ENCODE measurements around the gene CLEC4C.
"Not testable (repeated sequence)": the region's sequence is repeated elsewhere in the genome, so short reads cannot be mapped to it uniquely, and the experiment has no call there.

CLEC4C gene, protein sequence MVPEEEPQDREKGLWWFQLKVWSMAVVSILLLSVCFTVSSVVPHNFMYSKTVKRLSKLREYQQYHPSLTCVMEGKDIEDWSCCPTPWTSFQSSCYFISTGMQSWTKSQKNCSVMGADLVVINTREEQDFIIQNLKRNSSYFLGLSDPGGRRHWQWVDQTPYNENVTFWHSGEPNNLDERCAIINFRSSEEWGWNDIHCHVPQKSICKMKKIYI

DNA sequence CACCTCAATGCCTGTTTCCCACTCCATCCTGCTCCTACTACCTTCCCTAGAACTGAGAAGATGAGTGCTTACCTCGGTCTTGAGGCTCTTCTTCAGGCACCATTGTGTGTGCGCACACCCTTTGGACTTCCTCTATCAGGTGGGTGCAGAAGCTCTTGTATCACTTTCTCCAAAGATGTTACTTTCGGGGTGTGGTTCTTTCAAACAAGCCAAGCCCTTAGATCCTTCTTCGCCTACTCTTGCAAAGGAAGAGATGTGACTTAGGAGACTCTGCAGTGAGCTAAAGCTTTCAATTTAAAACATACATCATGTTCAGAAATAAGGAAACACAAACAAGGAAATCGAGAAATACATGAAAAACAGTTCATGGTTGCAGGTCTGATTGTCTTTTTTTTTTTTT lies at the start of gene CLEC4C:
Gene CLEC4C (minus strand): TSS at position 130 of the 400 bp plus-strand sequence. CDS start 27 bp downstream, at position 103.
- Histone ChIP-seq H3K4me3 (ENCODE audit: low read depth, low read length) (no peak within 1 kb of the TSS), H3K9ac (ENCODE audit: low read depth, low read length) (no peak within 1 kb of the TSS), H3K36me3 (ENCODE audit: control insufficient read depth, insufficient read depth, low read length) (no peaks in the 10 kb centered on the region), H3K9me3 (ENCODE audit: control insufficient read depth, insufficient read depth, low read length) (no peaks in the 10 kb centered on the region), H3K27me3 (ENCODE audit: control insufficient read depth, insufficient read depth, low read length) (no peaks in the 10 kb centered on the region), H3K4me1 (ENCODE audit: control insufficient read depth, insufficient read depth, low read length) (no peaks in the 10 kb centered on the region)

DNA sequence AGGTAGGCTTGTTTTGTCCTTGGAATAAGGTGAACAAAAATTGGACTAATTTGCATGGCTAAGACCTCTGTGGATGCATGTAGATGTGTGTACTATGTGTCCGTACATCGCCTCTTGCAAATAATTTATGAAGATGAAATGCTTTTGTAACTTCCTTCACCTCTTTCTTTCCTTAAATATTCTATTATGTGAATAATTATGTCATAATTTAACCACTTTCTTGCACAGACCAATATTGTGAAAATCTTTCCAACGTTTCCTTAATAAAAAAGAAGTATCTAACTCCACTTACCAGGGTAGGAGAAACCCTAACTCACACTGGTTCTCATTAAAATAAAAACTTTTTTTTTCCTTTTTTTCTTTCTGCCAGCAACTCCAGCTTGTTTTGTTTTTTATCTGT lies 46.0 kb upstream of the CLEC4C start:
- H3K9ac ChIP-seq (ENCODE audit: low read depth, low read length), result no peak overlapping the region
- no peak overlapping the region for H3K4me3 ChIP-seq (ENCODE audit: low read depth, low read length)
- H3K27me3 ChIP-seq (ENCODE audit: control insufficient read depth, insufficient read depth, low read length), result no peaks in the 10 kb centered on the region
- H3K9me3 ChIP-seq (ENCODE audit: control insufficient read depth, insufficient read depth, low read length), result no peaks in the 10 kb centered on the region
- peaks cover 13% of the 10 kb centered on the region for H3K4me1 ChIP-seq (ENCODE audit: control insufficient read depth, insufficient read depth, low read length)
- peaks cover 15% of the 10 kb centered on the region for H3K36me3 ChIP-seq (ENCODE audit: control insufficient read depth, insufficient read depth, low read length)

DNA sequence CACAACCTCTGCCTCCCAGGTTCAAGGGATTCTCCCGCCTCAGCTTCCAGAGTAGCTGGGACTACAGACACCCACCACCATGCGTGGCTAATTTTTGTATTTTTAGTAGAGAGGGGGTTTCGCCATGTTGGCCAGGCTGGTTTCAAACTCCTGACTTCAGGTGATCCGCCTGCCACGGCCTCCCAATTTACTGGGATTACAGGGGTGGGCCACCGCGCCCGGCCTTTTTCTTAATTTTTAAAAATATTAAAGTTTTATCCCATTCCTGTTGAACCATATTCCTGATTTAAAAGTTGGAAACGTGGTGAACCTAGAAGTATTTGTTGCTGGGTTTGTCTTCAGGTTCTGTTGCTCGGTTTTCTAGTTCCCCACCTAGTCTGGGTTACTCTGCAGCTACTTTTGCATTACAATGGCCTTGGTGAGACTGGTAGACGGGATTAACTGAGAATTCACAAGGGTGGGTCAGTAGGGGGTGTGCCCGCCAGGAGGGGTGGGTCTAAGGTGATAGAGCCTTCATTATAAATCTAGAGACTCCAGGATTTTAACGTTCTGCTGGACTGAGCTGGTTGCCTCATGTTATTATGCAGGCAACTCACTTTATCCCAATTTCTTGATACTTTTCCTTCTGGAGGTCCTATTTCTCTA lies 41.8 kb upstream of the CLEC4C start, which contains the start of gene NANOG:
Gene NANOG (plus strand): TSS at position 519 of the 645 bp plus-strand sequence. CDS start 213 bp downstream, outside the sequence.
- peak within 1 kb of the TSS; percentile 69 for H3K4me3 ChIP-seq (ENCODE audit: low read depth, low read length)
- peak within 1 kb of the TSS; percentile 2 for H3K9ac ChIP-seq (ENCODE audit: low read depth, low read length)
- not testable (repeated sequence) for H3K36me3 ChIP-seq (ENCODE audit: control insufficient read depth, insufficient read depth, low read length); H3K9me3 ChIP-seq (ENCODE audit: control insufficient read depth, insufficient read depth, low read length); H3K27me3 ChIP-seq (ENCODE audit: control insufficient read depth, insufficient read depth, low read length)
- H3K4me1 ChIP-seq (ENCODE audit: control insufficient read depth, insufficient read depth, low read length), result peaks cover 23% of the 10 kb centered on the region

DNA sequence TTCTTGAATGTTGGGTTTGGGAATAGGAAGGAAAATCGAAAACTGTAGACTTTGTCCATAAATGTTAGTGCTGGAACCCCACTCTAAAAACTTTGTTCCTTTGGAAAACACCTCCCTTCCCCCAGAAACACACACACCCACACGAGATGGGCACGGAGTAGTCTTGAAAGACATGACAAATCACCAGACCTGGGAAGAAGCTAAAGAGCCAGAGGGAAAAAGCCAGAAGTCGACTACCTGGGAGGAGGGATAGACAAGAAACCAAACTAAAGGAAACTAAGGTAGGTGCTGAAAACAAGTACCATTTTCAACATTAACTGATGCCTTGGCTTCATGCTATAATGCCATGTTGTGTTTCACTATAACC lies 41.1 kb upstream of the CLEC4C start:
- Histone ChIP-seq H3K9ac (ENCODE audit: low read depth, low read length) (peak overlapping the region; percentile 2), H3K4me1 (ENCODE audit: control insufficient read depth, insufficient read depth, low read length) (peaks cover 23% of the 10 kb centered on the region), H3K9me3 (ENCODE audit: control insufficient read depth, insufficient read depth, low read length) (no peaks in the 10 kb centered on the region), H3K27me3 (ENCODE audit: control insufficient read depth, insufficient read depth, low read length) (no peaks in the 10 kb centered on the region), H3K4me3 (ENCODE audit: low read depth, low read length) (peak overlapping the region; percentile 39), H3K36me3 (ENCODE audit: control insufficient read depth, insufficient read depth, low read length) (no peaks in the 10 kb centered on the region)

DNA sequence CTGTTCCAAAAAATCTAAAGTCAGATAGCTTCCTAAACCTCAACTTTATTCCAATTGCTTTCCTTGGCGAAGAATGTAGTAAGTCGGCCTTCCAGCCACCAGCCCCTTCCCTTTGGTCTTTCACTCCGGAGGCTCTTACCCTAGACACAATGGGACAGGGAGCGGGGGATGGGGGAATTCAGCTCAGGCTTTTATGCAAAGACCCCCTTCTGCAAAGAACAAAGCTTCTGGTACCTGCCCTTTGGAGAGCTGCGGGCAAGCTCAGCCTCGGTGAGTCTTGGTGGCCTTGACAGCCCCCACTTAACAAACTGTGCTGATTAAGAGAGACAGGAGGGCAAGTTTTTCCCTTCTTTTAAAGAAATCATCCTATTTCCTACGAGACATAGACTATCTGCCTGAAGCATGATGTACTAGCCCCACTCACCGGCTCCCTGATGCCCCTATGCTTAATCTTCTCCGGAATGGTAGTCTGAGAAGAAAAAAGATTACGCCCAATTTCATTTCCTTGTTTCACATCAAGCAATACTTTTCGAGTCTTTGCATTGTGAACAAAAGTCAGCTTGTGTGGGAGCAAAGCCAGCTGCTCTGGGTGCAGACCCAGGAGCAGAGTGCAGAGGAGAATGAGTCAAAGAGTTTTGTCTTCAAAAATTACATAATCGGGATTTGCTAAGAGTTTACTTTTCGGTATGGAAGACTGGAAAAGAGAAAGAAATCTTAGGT lies 40.6 kb upstream of the CLEC4C start:
- Histone ChIP-seq H3K9ac (ENCODE audit: low read depth, low read length) (peak overlapping the region; percentile 2), H3K9me3 (ENCODE audit: control insufficient read depth, insufficient read depth, low read length) (no peaks in the 10 kb centered on the region), H3K4me1 (ENCODE audit: control insufficient read depth, insufficient read depth, low read length) (peaks cover 23% of the 10 kb centered on the region), H3K4me3 (ENCODE audit: low read depth, low read length) (peak overlapping the region; percentile 39), H3K27me3 (ENCODE audit: control insufficient read depth, insufficient read depth, low read length) (no peaks in the 10 kb centered on the region), H3K36me3 (ENCODE audit: control insufficient read depth, insufficient read depth, low read length) (no peaks in the 10 kb centered on the region)

DNA sequence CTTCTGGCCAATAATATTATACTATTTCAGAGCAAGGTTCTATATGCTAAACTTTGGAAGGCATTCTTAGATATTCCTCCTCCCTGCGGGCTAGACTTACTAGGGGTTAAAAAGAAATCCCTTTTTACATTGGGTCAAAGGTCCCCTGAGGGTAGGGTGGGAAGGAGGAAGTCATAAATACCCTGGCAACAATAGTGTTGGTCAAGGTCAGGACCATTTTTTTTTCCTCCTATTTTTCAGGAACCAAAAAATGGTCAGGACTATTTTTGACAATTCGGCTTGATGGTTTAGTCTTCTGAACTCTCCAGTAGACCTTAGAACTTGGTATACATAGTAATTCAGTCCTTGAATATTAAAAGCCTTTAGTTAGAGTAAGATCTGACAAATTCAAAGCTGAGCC lies 37.5 kb upstream of the CLEC4C start:
- no peaks in the 10 kb centered on the region for H3K9me3 ChIP-seq (ENCODE audit: control insufficient read depth, insufficient read depth, low read length)
- no peaks in the 10 kb centered on the region for H3K27me3 ChIP-seq (ENCODE audit: control insufficient read depth, insufficient read depth, low read length)
- H3K36me3 ChIP-seq (ENCODE audit: control insufficient read depth, insufficient read depth, low read length), result no peaks in the 10 kb centered on the region
- H3K9ac ChIP-seq (ENCODE audit: low read depth, low read length), result no peak overlapping the region
- H3K4me1 ChIP-seq (ENCODE audit: control insufficient read depth, insufficient read depth, low read length), result peaks cover 20% of the 10 kb centered on the region
- H3K4me3 ChIP-seq (ENCODE audit: low read depth, low read length), result no peak overlapping the region

DNA sequence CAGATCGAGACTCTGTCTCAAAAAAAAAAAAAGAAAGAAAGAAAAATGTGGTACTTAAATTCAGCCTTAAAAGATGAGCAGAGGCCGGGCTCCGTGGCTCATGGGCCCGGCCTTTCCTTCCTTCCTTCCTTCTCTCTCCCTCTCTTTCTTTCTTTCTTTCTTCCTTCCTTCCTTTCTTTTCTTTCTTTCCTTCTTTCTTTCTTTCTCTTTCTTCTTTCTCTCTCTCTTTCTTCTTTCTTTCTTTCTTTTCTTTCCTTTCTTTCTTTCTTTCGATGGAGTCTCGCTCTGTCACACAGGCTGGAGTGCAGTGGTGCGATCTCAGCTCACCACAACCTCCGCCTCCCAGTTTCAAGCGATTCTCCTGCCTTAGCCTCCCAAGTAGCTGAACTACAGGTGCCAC lies 36.3 kb upstream of the CLEC4C start:
- not testable (repeated sequence) for H3K36me3 ChIP-seq (ENCODE audit: control insufficient read depth, insufficient read depth, low read length); H3K9ac ChIP-seq (ENCODE audit: low read depth, low read length); H3K4me3 ChIP-seq (ENCODE audit: low read depth, low read length); H3K9me3 ChIP-seq (ENCODE audit: control insufficient read depth, insufficient read depth, low read length); H3K27me3 ChIP-seq (ENCODE audit: control insufficient read depth, insufficient read depth, low read length)
- peaks cover 19% of the 10 kb centered on the region for H3K4me1 ChIP-seq (ENCODE audit: control insufficient read depth, insufficient read depth, low read length)

DNA sequence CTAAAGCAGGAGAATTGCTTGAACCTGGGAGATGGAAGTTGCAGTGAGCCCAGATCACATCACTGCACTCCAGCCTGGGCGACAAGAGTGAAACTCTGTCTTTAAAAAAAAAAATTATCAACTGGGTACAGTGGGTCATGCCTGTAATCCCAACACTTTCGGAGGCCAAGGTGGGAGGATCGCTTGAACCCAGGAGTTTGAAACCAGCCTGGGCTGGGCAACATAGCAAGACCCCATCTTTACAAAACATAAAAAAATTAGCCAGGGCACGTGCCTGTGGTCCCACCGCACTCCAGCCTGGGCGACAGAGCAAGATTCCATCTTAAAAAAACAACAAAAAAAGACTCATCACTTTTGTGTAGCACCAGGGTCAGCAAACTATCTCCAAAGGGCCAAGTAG lies 34.9 kb upstream of the CLEC4C start:
- H3K4me1 ChIP-seq (ENCODE audit: control insufficient read depth, insufficient read depth, low read length), result peaks cover 11% of the 10 kb centered on the region
- no peaks in the 10 kb centered on the region for H3K36me3 ChIP-seq (ENCODE audit: control insufficient read depth, insufficient read depth, low read length)
- no peak overlapping the region for H3K4me3 ChIP-seq (ENCODE audit: low read depth, low read length)
- no peaks in the 10 kb centered on the region for H3K27me3 ChIP-seq (ENCODE audit: control insufficient read depth, insufficient read depth, low read length)
- no peaks in the 10 kb centered on the region for H3K9me3 ChIP-seq (ENCODE audit: control insufficient read depth, insufficient read depth, low read length)
- no peak overlapping the region for H3K9ac ChIP-seq (ENCODE audit: low read depth, low read length)

DNA sequence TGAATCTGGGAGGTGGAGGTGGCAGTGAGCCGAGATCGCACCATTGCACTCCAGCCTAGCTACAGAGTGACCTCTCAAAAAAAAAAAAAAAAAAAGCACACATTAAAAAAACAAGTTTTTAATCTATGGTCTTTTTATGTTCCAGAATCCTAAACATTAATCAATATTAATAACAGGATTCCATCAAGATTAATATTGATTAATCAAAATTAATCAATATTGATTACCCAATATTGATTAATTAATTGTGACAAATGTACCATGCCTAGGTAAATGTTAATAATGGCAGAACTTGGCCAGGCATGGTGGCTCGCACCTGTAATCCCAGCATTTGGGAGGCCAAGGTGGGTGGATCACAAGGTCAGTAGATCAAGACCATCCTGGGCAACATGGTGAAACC lies 34.1 kb upstream of the CLEC4C start:
- Histone ChIP-seq H3K4me3 (ENCODE audit: low read depth, low read length) (no peak overlapping the region), H3K4me1 (ENCODE audit: control insufficient read depth, insufficient read depth, low read length) (peaks cover 7% of the 10 kb centered on the region), H3K9ac (ENCODE audit: low read depth, low read length) (no peak overlapping the region), H3K36me3 (ENCODE audit: control insufficient read depth, insufficient read depth, low read length) (no peaks in the 10 kb centered on the region), H3K27me3 (ENCODE audit: control insufficient read depth, insufficient read depth, low read length) (no peaks in the 10 kb centered on the region), H3K9me3 (ENCODE audit: control insufficient read depth, insufficient read depth, low read length) (no peaks in the 10 kb centered on the region)

DNA sequence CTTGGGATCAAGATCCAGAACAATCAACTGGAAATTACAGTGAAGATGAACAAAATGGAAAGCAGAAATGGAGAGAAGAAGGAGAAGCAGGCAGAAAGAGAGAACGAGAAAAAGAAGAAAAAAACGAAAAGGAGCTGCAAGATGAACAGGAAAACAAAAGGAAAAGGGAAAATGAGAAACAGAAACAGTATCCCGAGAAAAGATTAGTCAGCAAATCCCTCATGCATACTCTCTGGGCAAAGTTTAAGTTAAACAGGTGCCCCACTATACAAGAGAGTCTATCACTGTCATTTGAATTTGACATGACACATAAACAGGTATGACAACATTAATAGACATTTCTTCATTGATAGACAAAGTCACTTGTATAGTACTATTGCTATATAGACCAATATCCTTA lies 22.8 kb upstream of the CLEC4C start:
- Histone ChIP-seq H3K9me3 (ENCODE audit: control insufficient read depth, insufficient read depth, low read length) (no peaks in the 10 kb centered on the region), H3K36me3 (ENCODE audit: control insufficient read depth, insufficient read depth, low read length) (no peaks in the 10 kb centered on the region), H3K4me3 (ENCODE audit: low read depth, low read length) (no peak overlapping the region), H3K9ac (ENCODE audit: low read depth, low read length) (no peak overlapping the region), H3K4me1 (ENCODE audit: control insufficient read depth, insufficient read depth, low read length) (no peaks in the 10 kb centered on the region), H3K27me3 (ENCODE audit: control insufficient read depth, insufficient read depth, low read length) (no peaks in the 10 kb centered on the region)

DNA sequence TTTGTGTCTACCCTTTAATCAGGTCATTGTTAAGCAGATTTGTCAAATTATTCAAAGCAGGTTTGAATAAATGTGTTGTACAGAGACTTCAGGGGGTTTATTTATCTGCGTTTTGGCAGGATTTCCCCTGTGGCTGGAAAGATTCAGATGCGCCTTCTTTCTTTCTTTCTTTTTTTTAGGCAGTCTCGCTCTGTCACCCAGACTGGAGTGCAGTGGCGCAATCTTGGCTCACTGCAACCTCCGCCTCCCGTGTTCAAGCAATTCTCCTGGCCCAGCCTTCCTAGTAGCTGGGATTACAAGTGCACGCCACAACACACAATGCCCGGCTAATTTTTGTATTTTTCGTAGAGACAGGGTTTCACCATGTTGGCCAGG lies 11.6 kb upstream of the CLEC4C start:
- Histone ChIP-seq H3K27me3 (ENCODE audit: control insufficient read depth, insufficient read depth, low read length) (no peaks in the 10 kb centered on the region), H3K9ac (ENCODE audit: low read depth, low read length) (no peak overlapping the region), H3K9me3 (ENCODE audit: control insufficient read depth, insufficient read depth, low read length) (no peaks in the 10 kb centered on the region), H3K4me1 (ENCODE audit: control insufficient read depth, insufficient read depth, low read length) (peaks cover 10% of the 10 kb centered on the region), H3K36me3 (ENCODE audit: control insufficient read depth, insufficient read depth, low read length) (no peaks in the 10 kb centered on the region), H3K4me3 (ENCODE audit: low read depth, low read length) (no peak overlapping the region)

DNA sequence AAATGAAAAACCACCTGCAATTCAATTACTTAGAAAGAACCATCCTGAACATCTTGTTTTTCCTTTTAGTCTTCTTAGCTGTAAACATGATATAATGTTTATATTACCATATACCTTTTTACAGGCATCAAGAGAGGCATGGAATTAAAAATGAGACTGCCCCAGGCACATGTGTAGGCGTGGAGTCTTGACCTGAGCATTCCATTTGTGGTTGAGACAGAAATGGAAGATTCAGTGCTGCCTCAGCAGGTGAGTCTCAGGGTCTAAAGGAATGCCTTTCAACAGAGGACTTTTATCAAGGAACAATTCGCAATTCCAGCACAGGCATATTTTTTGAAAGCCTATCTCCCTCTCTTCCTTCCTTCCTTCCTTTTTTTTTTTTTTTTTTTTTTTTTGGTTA lies 9.8 kb upstream of the CLEC4C start:
- H3K4me3 ChIP-seq (ENCODE audit: low read depth, low read length), result no peak overlapping the region
- H3K9ac ChIP-seq (ENCODE audit: low read depth, low read length), result no peak overlapping the region
- H3K4me1 ChIP-seq (ENCODE audit: control insufficient read depth, insufficient read depth, low read length), result peaks cover 7% of the 10 kb centered on the region
- no peaks in the 10 kb centered on the region for H3K36me3 ChIP-seq (ENCODE audit: control insufficient read depth, insufficient read depth, low read length)
- H3K27me3 ChIP-seq (ENCODE audit: control insufficient read depth, insufficient read depth, low read length), result no peaks in the 10 kb centered on the region
- H3K9me3 ChIP-seq (ENCODE audit: control insufficient read depth, insufficient read depth, low read length), result no peaks in the 10 kb centered on the region
